Heart left ventricle (tissue), 13 donors: ENCODE results near the gene GOLGA6L10.

Experiments used
- CTCF ChIP-seq, 12 donors: fragments of 200-600 bp; sonication (generic) in 4 of 12; IDR thresholded peaks; one replicate each; pipeline versions ENCODE4 v1.5.0 to v1.8.0; 2018 to 2022; ENCODE audit warnings: antibody characterized with exemption in 12 of 12, mild to moderate bottlenecking in 5 of 12
- POLR2A ChIP-seq, 2 donors: fragments of 450-650 bp; IDR thresholded peaks; one replicate each; pipeline ENCODE4 v1.6.1; 2017; ENCODE audit warnings: antibody characterized with exemption in 2 of 2, mild to moderate bottlenecking in 2 of 2, moderate library complexity in 2 of 2
- donor health status: ischemic (EF 13 %, LVEDD 7.1; RV severe dilation, severe dysfunction).
- donor health status: DM: no; HTN: yes; CAD: no.
- donor health status: DM: no; HTN: no; CAD: no.
- donor health status: ischemic (EF 25% LVEDD 6.9; RV normal size, moderate dysfunction).
- donor health status: ischemic (EF 25% LVEDD 5.7; RV mildly dilated, moderate dysfunction).
- donor health status: ischemic (EF 35%, LVEDD 5.7; RV mildly dilated, moderate dysfunction).
- donor health status: nonischemic (EF 11% LVEDD 7.7; RV severe dilation, severe dysfunction).
- donor health status: DM: yes; HTN: yes; CAD: no.
- donor health status: PGD.
- donor health status: ischemic (EF 29% LVEDD 5.4; RV normal size, mild dysfunction).
- donor health status: nonischemic (EF 23%, LVEDD 6.1; RV moderate dilation, normal function).

DNA sequence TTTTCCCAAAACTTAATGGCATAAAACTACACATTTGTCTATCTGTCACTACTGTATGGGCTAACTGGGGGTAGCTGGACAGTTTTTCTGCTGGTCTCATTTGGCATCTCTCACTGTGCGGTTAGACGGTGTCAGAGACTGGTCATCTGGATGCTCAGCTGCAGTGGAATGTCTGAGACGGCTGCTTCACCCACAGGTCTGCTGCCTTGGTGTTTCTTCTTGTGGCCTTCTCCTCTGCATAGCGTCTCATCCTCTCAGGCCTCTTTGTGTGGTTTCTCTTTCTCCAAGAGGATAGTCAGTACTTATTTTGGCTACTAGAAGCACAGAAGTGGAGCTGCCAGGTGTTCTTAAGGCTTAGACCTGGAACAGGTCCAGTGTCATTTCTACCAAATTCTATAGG, 44.4 kb upstream of the GOLGA6L10 start:
- TF ChIP-seq CTCF (IDR thresholded peaks at IDR 0.05) (no peak), POLR2A (IDR thresholded peaks at IDR 0.05) (no peak)
